PC-3 (cell line): ENCODE measurements around the gene ADGRD1.

Source experiments
- EZH2 ChIP-seq: fragments of 300-600 bp; sonication (generic); IDR thresholded peaks from one replicate; pipeline ENCODE4 v1.6.1; 2017; ENCODE audit warnings: antibody characterized with exemption, mild to moderate bottlenecking, low read length; ENCODE audit not compliant: unreplicated experiment
- TF ChIP-seq, protein P1 (sequence below): fragments of 300-600 bp; sonication (generic); conservative IDR thresholded peaks from 2 replicates; pipeline ENCODE4 v1.5.1; 2017; ENCODE audit warnings: antibody characterized with exemption, low read depth, mild to moderate bottlenecking, low read length

- TF ChIP-seq, protein P1, sequence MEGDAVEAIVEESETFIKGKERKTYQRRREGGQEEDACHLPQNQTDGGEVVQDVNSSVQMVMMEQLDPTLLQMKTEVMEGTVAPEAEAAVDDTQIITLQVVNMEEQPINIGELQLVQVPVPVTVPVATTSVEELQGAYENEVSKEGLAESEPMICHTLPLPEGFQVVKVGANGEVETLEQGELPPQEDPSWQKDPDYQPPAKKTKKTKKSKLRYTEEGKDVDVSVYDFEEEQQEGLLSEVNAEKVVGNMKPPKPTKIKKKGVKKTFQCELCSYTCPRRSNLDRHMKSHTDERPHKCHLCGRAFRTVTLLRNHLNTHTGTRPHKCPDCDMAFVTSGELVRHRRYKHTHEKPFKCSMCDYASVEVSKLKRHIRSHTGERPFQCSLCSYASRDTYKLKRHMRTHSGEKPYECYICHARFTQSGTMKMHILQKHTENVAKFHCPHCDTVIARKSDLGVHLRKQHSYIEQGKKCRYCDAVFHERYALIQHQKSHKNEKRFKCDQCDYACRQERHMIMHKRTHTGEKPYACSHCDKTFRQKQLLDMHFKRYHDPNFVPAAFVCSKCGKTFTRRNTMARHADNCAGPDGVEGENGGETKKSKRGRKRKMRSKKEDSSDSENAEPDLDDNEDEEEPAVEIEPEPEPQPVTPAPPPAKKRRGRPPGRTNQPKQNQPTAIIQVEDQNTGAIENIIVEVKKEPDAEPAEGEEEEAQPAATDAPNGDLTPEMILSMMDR: no peak
- no peak for TF ChIP-seq EZH2
Observed at GRCh38 chr12:131054345-131055092, 100.8 kb downstream of the ADGRD1 start.
